Amniotic epithelial cell (primary cell): ENCODE data around the gene SEC24C.
"Not testable (repeated sequence)": the region's sequence is repeated elsewhere in the genome, so short reads cannot be mapped to it uniquely, and the experiment has no call there.

ENCODE experiments used
- DNase-seq: peaks from one replicate; pipeline ENCODE4 v3.0.0-alpha.2; 2010; ENCODE audit warnings: low read depth

SEC24C gene

GRCh38 chr10:73793456-73793855, 49.3 kb downstream of the SEC24C start:
- DNase-seq, result no peak

GRCh38 chr10:73795491-73795890, 51.3 kb downstream of the SEC24C start:
- not testable (repeated sequence) for DNase-seq

GRCh38 chr10:73796035-73796434, 51.9 kb downstream of the SEC24C start:
- DNase-seq, result not testable (repeated sequence)

- DNase-seq, result no peak
Measured at GRCh38 chr10:73796766-73797165, 52.6 kb downstream of the SEC24C start.

- no peak for DNase-seq
Measured at GRCh38 chr10:73797324-73798025, 53.3 kb downstream of the SEC24C start.

- DNase-seq, result no peak
Measured at GRCh38 chr10:73798087-73798486, 53.9 kb downstream of the SEC24C start.

GRCh38 chr10:73798927-73799560, 54.9 kb downstream of the SEC24C start:
- no peak for DNase-seq

GRCh38 chr10:73799899-73800559, 55.9 kb downstream of the SEC24C start:
- DNase-seq, result no peak

GRCh38 chr10:73800560-73801252, 56.5 kb downstream of the SEC24C start:
- DNase-seq, result no peak

GRCh38 chr10:73801253-73801590, 57.0 kb downstream of the SEC24C start:
- no peak for DNase-seq

- DNase-seq, result no peak
Measured at GRCh38 chr10:73802276-73802991, 58.3 kb downstream of the SEC24C start.

GRCh38 chr10:73803680-73804286, 59.6 kb downstream of the SEC24C start:
- DNase-seq, result no peak

GRCh38 chr10:73806176-73806950, 62.2 kb downstream of the SEC24C start:
- no peak for DNase-seq

GRCh38 chr10:73807471-73807870, 63.3 kb downstream of the SEC24C start:
- DNase-seq, result no peak

GRCh38 chr10:73808021-73808815, 64.0 kb downstream of the SEC24C start:
- DNase-seq, result no peak

- DNase-seq, result no peak
Measured at GRCh38 chr10:73809061-73809818, 65.1 kb downstream of the SEC24C start.

- DNase-seq, result no peak
Measured at GRCh38 chr10:73810358-73810734, 66.2 kb downstream of the SEC24C start.

GRCh38 chr10:73810735-73811465, 66.7 kb downstream of the SEC24C start:
- DNase-seq, result peak; percentile 31

GRCh38 chr10:73812657-73813056, 68.5 kb downstream of the SEC24C start:
- DNase-seq, result no peak
